ENCODE measurements around the gene RPN2.

RPN2 gene

GRCh38 chr20:37220731-37221130 is 41.6 kb downstream of the RPN2 start:
- DNase-seq (ENCODE audit: low spot score), result no peak
- no peak for TF ChIP-seq CTCF (IDR thresholded peaks at IDR 0.05; ENCODE audit: borderline replicate concordance, control extremely low read depth, extremely low read depth, insufficient read depth, missing control alignments)
- in situ Hi-C loops (cut with MboI; ENCODE audit: low sequenced_read_pairs, unreplicated experiment), result no loop called here

- in situ Hi-C loops (cut with MboI; ENCODE audit: low sequenced_read_pairs, unreplicated experiment), result no loop called here
- DNase-seq (ENCODE audit: low spot score), result no peak
- no peak for TF ChIP-seq CTCF (IDR thresholded peaks at IDR 0.05; ENCODE audit: borderline replicate concordance, control extremely low read depth, extremely low read depth, insufficient read depth, missing control alignments)
These were observed 43.0 kb downstream of the RPN2 start for GRCh38 chr20:37222086-37222485.

GRCh38 chr20:37223053-37223452 is 43.9 kb downstream of the RPN2 start:
- in situ Hi-C loops (cut with MboI; ENCODE audit: low sequenced_read_pairs, unreplicated experiment), result no loop called here
- no peak for TF ChIP-seq CTCF (IDR thresholded peaks at IDR 0.05; ENCODE audit: borderline replicate concordance, control extremely low read depth, extremely low read depth, insufficient read depth, missing control alignments)
- DNase-seq (ENCODE audit: low spot score), result peak; percentile 38

- no peak for TF ChIP-seq CTCF (IDR thresholded peaks at IDR 0.05; ENCODE audit: borderline replicate concordance, control extremely low read depth, extremely low read depth, insufficient read depth, missing control alignments)
- in situ Hi-C loops (cut with MboI; ENCODE audit: low sequenced_read_pairs, unreplicated experiment), result no loop called here
These were observed 46.0 kb downstream of the RPN2 start for GRCh38 chr20:37225146-37225545.

GRCh38 chr20:37226889-37227288 is 47.8 kb downstream of the RPN2 start:
- in situ Hi-C loops (cut with MboI; ENCODE audit: low sequenced_read_pairs, unreplicated experiment), result no loop called here
- no peak for DNase-seq (ENCODE audit: low spot score)
- no peak for TF ChIP-seq CTCF (IDR thresholded peaks at IDR 0.05; ENCODE audit: borderline replicate concordance, control extremely low read depth, extremely low read depth, insufficient read depth, missing control alignments)

More at GRCh38 chr20:37225146-37225545, 46.0 kb downstream of the RPN2 start:
- no peak for DNase-seq (ENCODE audit: low spot score)

GRCh38 chr20:37228082-37228481 is 49.0 kb downstream of the RPN2 start:
- in situ Hi-C loops (cut with MboI; ENCODE audit: low sequenced_read_pairs, unreplicated experiment), result no loop called here
- no peak for TF ChIP-seq CTCF (IDR thresholded peaks at IDR 0.05; ENCODE audit: borderline replicate concordance, control extremely low read depth, extremely low read depth, insufficient read depth, missing control alignments)
- DNase-seq (ENCODE audit: low spot score), result no peak

GRCh38 chr20:37228656-37229055 is 49.5 kb downstream of the RPN2 start:
- TF ChIP-seq CTCF (IDR thresholded peaks at IDR 0.05; ENCODE audit: borderline replicate concordance, control extremely low read depth, extremely low read depth, insufficient read depth, missing control alignments), result no peak
- DNase-seq (ENCODE audit: low spot score), result no peak
- in situ Hi-C loops (cut with MboI; ENCODE audit: low sequenced_read_pairs, unreplicated experiment), result no loop called here

All from GM13976 (cell line).